A549 (cell line): ENCODE data around the gene SLC22A7. TPM values are rescaled to one million over a fixed set of nuclear protein-coding genes. Genes with fewer than 3 reads are reported as not detected.

Experiments used
- ATAC-seq, 2 experiments: fragments of 200-7000 bp in 1 of 2; fragments of >200 bp in 1 of 2; cut with Nextera tagmentation in 1 of 2; cut with Tn5 transposase in 1 of 2; 3 replicates each; pipeline versions ENCODE4 v1.8.0 to v1.9.1; 2018 to 2020; ENCODE audit warnings: mild to moderate bottlenecking in 1 of 2, moderate library complexity in 1 of 2
- CTCF ChIA-PET: fragments of 300-600 bp; sonication (Branson Sonifier 250); formaldehyde crosslinking; extraction: SDS; loops from one replicate; lab custom pipeline; 2021; ENCODE audit warnings: antibody characterized with exemption, inconsistent platforms; lab: Yijun Ruan, JAX
- POLR2A ChIA-PET: fragments of 350-600 bp; formaldehyde crosslinking; extraction: SDS; loops from one replicate; lab custom pipeline; 2021; ENCODE audit warnings: antibody characterized with exemption, inconsistent platforms; lab: Yijun Ruan, JAX
- DNase-seq, 2 experiments: peaks; one replicate each; pipeline versions ENCODE4 v3.0.0 to v3.0.0-alpha.2; 2011 to 2016; ENCODE audit warnings: low read depth in 1 of 2, low spot score in 1 of 2
- FAIRE-seq: peaks from 2 replicates; lab custom pipeline; 2011; peaks lifted over from hg19 to GRCh38; lab: Jason Lieb, UNC
- H3K27ac ChIP-seq, 2 experiments: fragments of >200 bp; sonication (Bioruptor Twin); formaldehyde crosslinking; 3 replicates each; pipeline ENCODE4 v1.5.1; 2016 to 2017
- H3K4me1 ChIP-seq: fragments of >200 bp; sonication (Bioruptor Twin); formaldehyde crosslinking; 3 replicates; pipeline ENCODE4 v1.6.1; 2016
- H3K4me2 ChIP-seq: fragments of >200 bp; sonication (Bioruptor Twin); formaldehyde crosslinking; 3 replicates; pipeline ENCODE4 v1.6.1; 2016
- H3K4me3 ChIP-seq: fragments of >200 bp; sonication (Bioruptor Twin); formaldehyde crosslinking; 3 replicates; pipeline ENCODE4 v1.5.1; 2016
- H3K9me3 ChIP-seq: fragments of >200 bp; sonication (Bioruptor Twin); formaldehyde crosslinking; 3 replicates; pipeline ENCODE4 v1.6.1; 2016
- CBX2 ChIP-seq: fragments of 200-600 bp; sonication (generic); IDR thresholded peaks from 2 replicates; pipeline ENCODE4 v1.6.1; 2016; ENCODE audit warnings: low read depth, mild to moderate bottlenecking, borderline replicate concordance
- CEBPB ChIP-seq, 2 experiments: fragments of >200 bp in 1 of 2; sonication (Bioruptor Twin) in 1 of 2; formaldehyde crosslinking in 1 of 2; IDR thresholded peaks; 2 replicates each; pipeline ENCODE4 v1.6.1; 2012 to 2016
- CHD2 ChIP-seq: fragments of 150-350 bp; IDR thresholded peaks from 2 replicates; pipeline ENCODE4 v1.6.1; 2014; ENCODE audit warnings: low read length; ENCODE audit not compliant: partially characterized antibody
- CHD4 ChIP-seq: fragments of 200-600 bp; sonication (generic); IDR thresholded peaks from 2 replicates; pipeline ENCODE4 v1.6.1; 2016; ENCODE audit warnings: antibody characterized with exemption, mild to moderate bottlenecking, borderline replicate concordance
- EHF ChIP-seq: fragments of 250-450 bp; sonication (Bioruptor Pico); IDR thresholded peaks from 2 replicates; pipeline ENCODE4 v1.5.0; 2020; ENCODE audit warnings: mild to moderate bottlenecking
- EP300 ChIP-seq, 2 experiments: fragments of >200 bp; sonication (Bioruptor Twin); formaldehyde crosslinking; IDR thresholded peaks; 2 replicates in 1 of 2; 3 replicates in 1 of 2; pipeline ENCODE4 v1.6.1; 2016 to 2017
- FOSB ChIP-seq: fragments of 250-450 bp; sonication (Bioruptor Pico); IDR thresholded peaks from 2 replicates; pipeline ENCODE4 v1.5.0; 2020; ENCODE audit warnings: mild to moderate bottlenecking, moderate library complexity
- FOSL2 ChIP-seq, 2 experiments: fragments of 450-650 bp in 1 of 2; fragments of >200 bp in 1 of 2; sonication (Bioruptor Twin) in 1 of 2; formaldehyde crosslinking; IDR thresholded peaks; 2 replicates each; pipeline versions ENCODE4 v1.5.0 to v1.6.1; 2016 to 2020; ENCODE audit warnings: mild to moderate bottlenecking in 1 of 2, moderate library complexity in 1 of 2
- GATA3 ChIP-seq: IDR thresholded peaks from 2 replicates; pipeline ENCODE4 v1.6.1; 2012; ENCODE audit warnings: borderline replicate concordance
- HOXA7 ChIP-seq: fragments of 250-450 bp; sonication (Bioruptor Pico); IDR thresholded peaks from 2 replicates; pipeline ENCODE4 v1.5.0; 2020; ENCODE audit warnings: mild to moderate bottlenecking, moderate library complexity
- HOXB13 ChIP-seq: fragments of 250-450 bp; sonication (Bioruptor Pico); IDR thresholded peaks from 2 replicates; pipeline ENCODE4 v1.5.0; 2020; ENCODE audit warnings: low read depth, mild to moderate bottlenecking, moderate library complexity
- JUN ChIP-seq, 2 experiments: fragments of >200 bp; sonication (Bioruptor Twin); formaldehyde crosslinking; IDR thresholded peaks; 2 replicates in 1 of 2; 3 replicates in 1 of 2; pipeline ENCODE4 v1.6.1; 2016 to 2017
- KDM5A ChIP-seq: fragments of 200-600 bp; sonication (generic); IDR thresholded peaks from 2 replicates; pipeline ENCODE4 v1.6.1; 2016; ENCODE audit warnings: antibody characterized with exemption, mild to moderate bottlenecking
- NFE2L2 ChIP-seq: fragments of 150-350 bp; conservative IDR thresholded peaks from 2 replicates; pipeline ENCODE4 v1.6.1; 2014; ENCODE audit warnings: low read length
- NR3C1 ChIP-seq: fragments of >200 bp; sonication (Bioruptor Twin); formaldehyde crosslinking; IDR thresholded peaks from 3 replicates; pipeline ENCODE4 v1.6.1; 2017
- POLR2AphosphoS2 ChIP-seq: conservative IDR thresholded peaks from 2 replicates; pipeline ENCODE4 v1.6.1; 2012; ENCODE audit warnings: low read length, improper control_type of control experiment, inconsistent platforms
- RARB ChIP-seq: fragments of 250-450 bp; sonication (Bioruptor Pico); IDR thresholded peaks from 2 replicates; pipeline ENCODE4 v1.8.0; 2021; ENCODE audit warnings: mild to moderate bottlenecking, moderate library complexity
- SMC3 ChIP-seq: fragments of >200 bp; sonication (Bioruptor Twin); formaldehyde crosslinking; IDR thresholded peaks from 3 replicates; pipeline ENCODE4 v1.6.1; 2018; ENCODE audit warnings: inconsistent platforms
- TFCP2L1 ChIP-seq: fragments of 250-450 bp; sonication (Bioruptor Pico); IDR thresholded peaks from 2 replicates; pipeline ENCODE4 v1.5.0; 2021; ENCODE audit warnings: mild to moderate bottlenecking
- ZC3H11A ChIP-seq: fragments of 450-650 bp; IDR thresholded peaks from 2 replicates; pipeline ENCODE4 v1.6.1; 2014; ENCODE audit warnings: antibody characterized with exemption, mild to moderate bottlenecking
- WGBS: methylation state at CpG from one replicate; pipeline ENCODE4 v1.1.6; 2017; ENCODE audit errors: missing lambda C conversion rate; 5-methylcytosine and 5-hydroxymethylcytosine counted together
- polyA plus RNA-seq, 4 experiments: library from polyadenylated mRNA; depleted of rRNA in 3 of 4; stranded (reverse); fragments of >200 nt; fragmentation: RNase III in 1 of 4; extraction: RNeasy Plus Mini Kit Qiagen cat#74134 plus additional on column Dnase treatment in 1 of 4; gene quantifications; 2 replicates in 3 of 4; 3 replicates in 1 of 4; pipeline ENCODE4 v1.2.3, GENCODE V29; 2011 to 2017
- TF ChIP-seq, protein P1 (sequence below): fragments of 150-350 bp; IDR thresholded peaks from 2 replicates; pipeline ENCODE4 v1.6.1; 2014; ENCODE audit warnings: low read depth, mild to moderate bottlenecking, low read length
- TF ChIP-seq, protein P2 (sequence below): fragments of 250-450 bp; sonication (Bioruptor Pico); IDR thresholded peaks from 2 replicates; pipeline ENCODE4 v1.5.0; 2021; ENCODE audit warnings: mild to moderate bottlenecking, moderate library complexity, borderline replicate concordance
- TF ChIP-seq, protein P3 (sequence below): IDR thresholded peaks from 2 replicates; pipeline ENCODE4 v1.6.1; 2012
- TF ChIP-seq, protein P4 (sequence below): fragments of >200 bp; sonication (Bioruptor Twin); formaldehyde crosslinking; IDR thresholded peaks from 2 replicates; pipeline ENCODE4 v1.6.1; 2016
- TF ChIP-seq, protein P5 (sequence below): fragments of 250-450 bp; sonication (Bioruptor Pico); IDR thresholded peaks from 2 replicates; pipeline ENCODE4 v1.5.0; 2020; ENCODE audit warnings: low read depth, mild to moderate bottlenecking, moderate library complexity

SLC22A7 gene
- polyA plus RNA-seq, 2 of the 4 experiments (the other 2 are of a cell fraction): not detected

DNA sequence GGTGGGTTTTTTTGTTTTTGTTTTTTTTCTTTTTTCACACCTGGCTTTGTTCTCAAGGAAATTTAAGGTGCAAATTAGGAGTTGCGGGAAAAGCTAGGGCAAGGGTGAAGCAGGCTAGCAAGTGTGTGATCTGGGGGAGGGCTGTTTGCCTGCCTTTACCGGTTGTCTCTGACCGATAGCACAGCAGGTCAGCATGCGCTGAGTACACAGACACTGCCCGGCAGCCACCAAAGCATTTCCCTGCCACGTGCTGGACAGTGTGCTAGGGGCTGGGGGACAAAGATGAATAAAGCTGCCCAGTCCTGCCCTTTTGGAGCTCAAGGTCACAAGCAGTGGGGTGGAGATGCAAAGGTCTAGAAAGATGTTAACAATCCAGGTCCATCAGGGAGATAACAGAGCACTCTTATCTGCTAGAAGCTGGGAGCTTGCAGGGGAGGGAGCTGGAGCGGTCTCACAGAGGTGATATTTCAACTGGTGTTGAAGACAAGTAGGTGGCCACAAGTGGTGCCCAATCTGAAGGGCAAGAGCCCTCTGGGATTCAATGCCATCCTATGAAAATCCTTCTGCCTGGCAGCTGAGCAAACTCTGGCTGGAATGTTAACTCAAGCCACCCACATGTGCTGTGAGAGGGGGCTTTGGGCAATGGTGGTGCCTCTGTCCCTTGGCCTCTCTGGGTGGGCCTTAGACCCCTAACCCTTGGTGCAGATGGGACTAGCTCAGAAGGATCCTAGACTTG is 30.3 kb upstream of the SLC22A7 start:
- FAIRE-seq (no peak), DNase-seq (no peak), ATAC-seq (no peak)
- POLR2A ChIA-PET: no interaction called here
- TF ChIP-seq POLR2AphosphoS2: no peak
- no peak for TF ChIP-seq TFCP2L1
- no peak for TF ChIP-seq FOSB (CRISPR knock-in tag)
- TF ChIP-seq, protein P1, sequence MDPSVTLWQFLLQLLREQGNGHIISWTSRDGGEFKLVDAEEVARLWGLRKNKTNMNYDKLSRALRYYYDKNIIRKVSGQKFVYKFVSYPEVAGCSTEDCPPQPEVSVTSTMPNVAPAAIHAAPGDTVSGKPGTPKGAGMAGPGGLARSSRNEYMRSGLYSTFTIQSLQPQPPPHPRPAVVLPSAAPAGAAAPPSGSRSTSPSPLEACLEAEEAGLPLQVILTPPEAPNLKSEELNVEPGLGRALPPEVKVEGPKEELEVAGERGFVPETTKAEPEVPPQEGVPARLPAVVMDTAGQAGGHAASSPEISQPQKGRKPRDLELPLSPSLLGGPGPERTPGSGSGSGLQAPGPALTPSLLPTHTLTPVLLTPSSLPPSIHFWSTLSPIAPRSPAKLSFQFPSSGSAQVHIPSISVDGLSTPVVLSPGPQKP: no peak
- no peak for TF ChIP-seq HOXB13 (CRISPR knock-in tag)
- TF ChIP-seq, protein P2, sequence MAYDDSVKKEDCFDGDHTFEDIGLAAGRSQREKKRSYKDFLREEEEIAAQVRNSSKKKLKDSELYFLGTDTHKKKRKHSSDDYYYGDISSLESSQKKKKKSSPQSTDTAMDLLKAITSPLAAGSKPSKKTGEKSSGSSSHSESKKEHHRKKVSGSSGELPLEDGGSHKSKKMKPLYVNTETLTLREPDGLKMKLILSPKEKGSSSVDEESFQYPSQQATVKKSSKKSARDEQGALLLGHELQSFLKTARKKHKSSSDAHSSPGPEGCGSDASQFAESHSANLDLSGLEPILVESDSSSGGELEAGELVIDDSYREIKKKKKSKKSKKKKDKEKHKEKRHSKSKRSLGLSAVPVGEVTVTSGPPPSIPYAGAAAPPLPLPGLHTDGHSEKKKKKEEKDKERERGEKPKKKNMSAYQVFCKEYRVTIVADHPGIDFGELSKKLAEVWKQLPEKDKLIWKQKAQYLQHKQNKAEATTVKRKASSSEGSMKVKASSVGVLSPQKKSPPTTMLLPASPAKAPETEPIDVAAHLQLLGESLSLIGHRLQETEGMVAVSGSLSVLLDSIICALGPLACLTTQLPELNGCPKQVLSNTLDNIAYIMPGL (CRISPR knock-in tag): no peak
- TF ChIP-seq HOXA7 (CRISPR knock-in tag): no peak
- TF ChIP-seq NFE2L2: no peak
- TF ChIP-seq GATA3: no peak
- no peak for TF ChIP-seq RARB
- TF ChIP-seq CHD4: no peak
- no peak for TF ChIP-seq JUN (IDR thresholded peaks at IDR 0.05)
- Histone ChIP-seq H3K4me2 (no peak overlapping the region), H3K4me3 (no peak overlapping the region), H3K4me1 (peaks cover 30% of the 10 kb centered on the region), H3K27ac (no peak overlapping the region), H3K9me3 (no peaks in the 10 kb centered on the region)
- 68% methylated on average over 7 of the region's 7 CpGs for WGBS
- CTCF ChIA-PET: interaction anchor here (1.0 to 3.0 kb wide), 5 partner anchors 19 to 238 kb away, joined by 3 to 14 read pairs (median 6); partner anchors contain the start of genes CRIP3 and DNPH1

DNA sequence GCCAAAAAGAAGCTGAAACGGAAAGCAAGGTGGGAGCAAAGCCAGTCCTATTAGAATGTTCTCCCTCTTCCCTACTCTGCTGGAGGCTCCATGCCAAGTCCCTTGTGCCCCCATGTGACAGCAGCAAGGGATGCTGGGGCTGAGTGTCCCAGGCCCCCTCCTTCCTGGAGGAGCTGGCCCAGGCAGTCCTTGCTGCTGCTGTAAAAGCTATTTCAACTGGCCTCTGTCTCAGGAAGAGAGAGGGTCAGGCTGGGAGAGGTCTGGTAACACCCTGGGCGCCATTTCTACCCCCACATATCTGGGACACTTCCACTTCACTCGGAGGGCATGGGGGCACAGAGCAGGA is 29.7 kb upstream of the SLC22A7 start:
- DNase-seq (no peak), FAIRE-seq (no peak), ATAC-seq (no peak)
- WGBS: 85% methylated on average over 3 of the region's 3 CpGs
- ChIA-PET POLR2A (no interaction called here), CTCF (interaction anchor here (1.0 to 3.0 kb wide), 5 partner anchors 19 to 237 kb away, joined by 3 to 14 read pairs (median 6); partner anchors contain the start of genes CRIP3 and DNPH1)
- Histone ChIP-seq H3K4me3 (no peak overlapping the region), H3K27ac (0 out of 6 replicates have a peak overlapping the region, but pooled peaks of 1 of the 2 experiments have one; percentile 18), H3K4me2 (no peak overlapping the region), H3K9me3 (no peaks in the 10 kb centered on the region), H3K4me1 (peaks cover 30% of the 10 kb centered on the region)
- TF ChIP-seq FOSB (CRISPR knock-in tag) (no peak), CHD2 (no peak), ZC3H11A (no peak), FOSL2 (IDR thresholded peaks at IDR 0.05) (no peak), FOSL2 (CRISPR knock-in tag; IDR thresholded peaks at IDR 0.05) (no peak), POLR2AphosphoS2 (no peak), HOXA7 (CRISPR knock-in tag) (no peak), NR3C1 (no peak), KDM5A (no peak), SMC3 (no peak), CEBPB (IDR thresholded peaks at IDR 0.05) (no peak), CBX2 (no peak), EP300 (IDR thresholded peaks at IDR 0.05) (no peak), EHF (CRISPR knock-in tag) (no peak)
- TF ChIP-seq, protein P3, sequence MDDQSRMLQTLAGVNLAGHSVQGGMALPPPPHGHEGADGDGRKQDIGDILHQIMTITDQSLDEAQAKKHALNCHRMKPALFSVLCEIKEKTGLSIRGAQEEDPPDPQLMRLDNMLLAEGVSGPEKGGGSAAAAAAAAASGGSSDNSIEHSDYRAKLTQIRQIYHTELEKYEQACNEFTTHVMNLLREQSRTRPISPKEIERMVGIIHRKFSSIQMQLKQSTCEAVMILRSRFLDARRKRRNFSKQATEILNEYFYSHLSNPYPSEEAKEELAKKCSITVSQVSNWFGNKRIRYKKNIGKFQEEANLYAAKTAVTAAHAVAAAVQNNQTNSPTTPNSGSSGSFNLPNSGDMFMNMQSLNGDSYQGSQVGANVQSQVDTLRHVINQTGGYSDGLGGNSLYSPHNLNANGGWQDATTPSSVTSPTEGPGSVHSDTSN: no peak
- TF ChIP-seq, protein P4, sequence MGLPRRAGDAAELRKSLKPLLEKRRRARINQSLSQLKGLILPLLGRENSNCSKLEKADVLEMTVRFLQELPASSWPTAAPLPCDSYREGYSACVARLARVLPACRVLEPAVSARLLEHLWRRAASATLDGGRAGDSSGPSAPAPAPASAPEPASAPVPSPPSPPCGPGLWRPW: no peak
- TF ChIP-seq, protein P5, sequence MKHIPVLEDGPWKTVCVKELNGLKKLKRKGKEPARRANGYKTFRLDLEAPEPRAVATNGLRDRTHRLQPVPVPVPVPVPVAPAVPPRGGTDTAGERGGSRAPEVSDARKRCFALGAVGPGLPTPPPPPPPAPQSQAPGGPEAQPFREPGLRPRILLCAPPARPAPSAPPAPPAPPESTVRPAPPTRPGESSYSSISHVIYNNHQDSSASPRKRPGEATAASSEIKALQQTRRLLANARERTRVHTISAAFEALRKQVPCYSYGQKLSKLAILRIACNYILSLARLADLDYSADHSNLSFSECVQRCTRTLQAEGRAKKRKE (CRISPR knock-in tag): no peak
